ENCODE data around the gene KPNA1. TPM values are rescaled to one million over a fixed set of nuclear protein-coding genes. Genes with fewer than 3 reads are reported as not detected.

Gene KPNA1
- total RNA-seq, 1 donor from 2014 or later, result 72.9 TPM

- CTCF ChIA-PET, result no interaction called here
- intact Hi-C loops (cut with micrococcal nuclease), result no loop called here
- Mint-ChIP-seq H3K36me3 (ENCODE audit: low read depth) (peaks cover 84% of the 10 kb centered on the region), H3K9me3 (no peaks in the 10 kb centered on the region), H3K27ac (no peak overlapping the region), H3K27me3 (no peaks in the 10 kb centered on the region), H3K4me3 (no peak overlapping the region), H3K4me1 (peaks cover 5% of the 10 kb centered on the region)
- DNase-seq (no peak), ATAC-seq (ENCODE audit: low read depth) (no peak)
- no peak for TF ChIP-seq CTCF (IDR thresholded peaks at IDR 0.05)
- POLR2A ChIA-PET, result no interaction called here
These were observed 52.3 kb downstream of the KPNA1 start for GRCh38 chr3:122462406-122462805.

GRCh38 chr3:122461806-122462205, 52.9 kb downstream of the KPNA1 start:
- Mint-ChIP-seq H3K4me3 (no peak overlapping the region), H3K27me3 (no peaks in the 10 kb centered on the region), H3K9me3 (no peaks in the 10 kb centered on the region), H3K36me3 (ENCODE audit: low read depth) (peaks cover 87% of the 10 kb centered on the region), H3K27ac (no peak overlapping the region), H3K4me1 (peaks cover 5% of the 10 kb centered on the region)
- DNase-seq, result no peak
- intact Hi-C loops (cut with micrococcal nuclease), result no loop called here
- ChIA-PET POLR2A (no interaction called here), CTCF (no interaction called here)
- ATAC-seq (ENCODE audit: low read depth), result no peak
- no peak for TF ChIP-seq CTCF (IDR thresholded peaks at IDR 0.05)

GRCh38 chr3:122458992-122459391, 55.7 kb downstream of the KPNA1 start:
- Mint-ChIP-seq H3K4me3 (no peak overlapping the region), H3K9me3 (no peaks in the 10 kb centered on the region), H3K36me3 (ENCODE audit: low read depth) (peaks cover 90% of the 10 kb centered on the region), H3K27me3 (no peaks in the 10 kb centered on the region), H3K4me1 (peaks cover 10% of the 10 kb centered on the region), H3K27ac (no peak overlapping the region)
- ChIA-PET CTCF (interaction anchor here (1.4 to 2.1 kb wide), 3 partner anchors 66 to 220 kb away, joined by 3 to 13 read pairs (median 9); no protein-coding TSS in a partner anchor), POLR2A (interaction anchor here (0.5 kb wide), 1 partner anchor 671 kb away, joined by 5 read pairs; no protein-coding TSS in a partner anchor)
- ATAC-seq (ENCODE audit: low read depth) (no peak), DNase-seq (no peak)
- intact Hi-C loops (cut with micrococcal nuclease), result loop anchor here (1.0 to 5.0 kb wide), 3 partner anchors 55 to 568 kb away; partner anchors contain the start of genes KPNA1 and SEMA5B
- TF ChIP-seq CTCF (IDR thresholded peaks at IDR 0.05), result no peak

GRCh38 chr3:122457706-122458105, 57.0 kb downstream of the KPNA1 start:
- Mint-ChIP-seq H3K27me3 (no peaks in the 10 kb centered on the region), H3K9me3 (no peaks in the 10 kb centered on the region), H3K27ac (no peak overlapping the region), H3K4me1 (peaks cover 10% of the 10 kb centered on the region), H3K36me3 (ENCODE audit: low read depth) (peaks cover 89% of the 10 kb centered on the region), H3K4me3 (no peak overlapping the region)
- no peak for TF ChIP-seq CTCF (IDR thresholded peaks at IDR 0.05)
- no peak for ATAC-seq (ENCODE audit: low read depth)
- ChIA-PET CTCF (interaction anchor here (0.7 to 2.1 kb wide), 4 partner anchors 65 to 221 kb away, joined by 3 to 13 read pairs (median 6); no protein-coding TSS in a partner anchor), POLR2A (no interaction called here)
- intact Hi-C loops (cut with micrococcal nuclease), result loop anchor here (5.0 kb wide), 2 partner anchors 220 to 570 kb away; partner anchors contain the start of gene SEMA5B
- no peak for DNase-seq

GRCh38 chr3:122456074-122456473, 58.7 kb downstream of the KPNA1 start:
- Mint-ChIP-seq H3K9me3 (no peaks in the 10 kb centered on the region), H3K27me3 (no peaks in the 10 kb centered on the region)

More at GRCh38 chr3:122456074-122456473, 58.7 kb downstream of the KPNA1 start:
- no peak overlapping the region for H3K27ac Mint-ChIP-seq
- DNase-seq, result no peak
- H3K4me1 Mint-ChIP-seq, result peaks cover 10% of the 10 kb centered on the region
- intact Hi-C loops (cut with micrococcal nuclease), result loop anchor here (5.0 kb wide), 2 partner anchors 221 to 571 kb away; partner anchors contain the start of gene SEMA5B
- ChIA-PET CTCF (interaction anchor here (1.0 kb wide), 1 partner anchor 62 kb away, joined by 3 read pairs; no protein-coding TSS in a partner anchor), POLR2A (no interaction called here)
- no peak overlapping the region for H3K4me3 Mint-ChIP-seq
- H3K36me3 Mint-ChIP-seq (ENCODE audit: low read depth), result peaks cover 84% of the 10 kb centered on the region
- no peak for ATAC-seq (ENCODE audit: low read depth)
- TF ChIP-seq CTCF (IDR thresholded peaks at IDR 0.05), result no peak

All from activated B cell treated with CpG ODN at 0.5 μM for 24 hours (primary cell).